WTC11 (cell line): ENCODE measurements around the gene B2M. TPM values are rescaled to one million over a fixed set of nuclear protein-coding genes. Genes with fewer than 3 reads are reported as not detected.

Source experiments
- ATAC-seq: fragments of 200-7000 bp; cut with Tn5 transposase; 2 replicates; pipeline ENCODE4 v1.10.0; 2021; ENCODE audit warnings: mild to moderate bottlenecking, moderate library complexity
- CTCF ChIA-PET: fragments of 300-600 bp; sonication (Branson Sonifier 250); formaldehyde crosslinking; loops from one replicate; lab custom pipeline; 2021; ENCODE audit warnings: antibody characterized with exemption; lab: Charles Lee
- POLR2A ChIA-PET: fragments of 350-600 bp; sonication (Branson Sonifier 250); formaldehyde crosslinking; loops from one replicate; lab custom pipeline; 2021; ENCODE audit warnings: antibody characterized with exemption; lab: Charles Lee
- DNase-seq: peaks from one replicate; pipeline ENCODE4 v3.0.0; 2021; ENCODE audit warnings: low spot score
- H3K27ac Mint-ChIP-seq: 2 replicates; pipeline ENCODE4 v1.8.0; 2021; ENCODE audit warnings: mixed read lengths
- H3K27me3 Mint-ChIP-seq: 2 replicates; pipeline ENCODE4 v1.8.0; 2021; ENCODE audit warnings: low read depth, mild to moderate bottlenecking, moderate library complexity, mixed read lengths
- H3K36me3 Mint-ChIP-seq: 2 replicates; pipeline ENCODE4 v1.8.0; 2021; ENCODE audit warnings: mixed read lengths
- H3K4me1 Mint-ChIP-seq: 2 replicates; pipeline ENCODE4 v1.8.0; 2022; ENCODE audit warnings: mixed read lengths
- H3K4me3 Mint-ChIP-seq: 2 replicates; pipeline ENCODE4 v1.8.0; 2021; ENCODE audit warnings: mild to moderate bottlenecking, moderate library complexity, mixed read lengths
- H3K9me3 Mint-ChIP-seq: 2 replicates; pipeline ENCODE4 v1.8.0; 2021; ENCODE audit warnings: mixed read lengths
- ARID4B ChIP-seq: sonication (generic); formaldehyde crosslinking; IDR thresholded peaks from 2 replicates; pipeline ENCODE4 v1.8.0; 2023; ENCODE audit warnings: missing genetic modification reagents, mild to moderate bottlenecking, borderline replicate concordance
- ATF3 ChIP-seq: sonication (generic); formaldehyde crosslinking; conservative IDR thresholded peaks from 2 replicates; pipeline ENCODE4 v1.8.1; 2022; ENCODE audit warnings: mild to moderate bottlenecking, missing genetic modification reagents
- CBFB ChIP-seq: sonication (generic); formaldehyde crosslinking; IDR thresholded peaks from 2 replicates; pipeline ENCODE4 v1.8.1; 2022; ENCODE audit warnings: mild to moderate bottlenecking, low read depth, missing genetic modification reagents
- ETV6 ChIP-seq: sonication (generic); formaldehyde crosslinking; IDR thresholded peaks from 2 replicates; pipeline ENCODE4 v1.8.1; 2022; ENCODE audit warnings: mild to moderate bottlenecking, missing genetic modification reagents
- FOXK1 ChIP-seq: sonication (generic); formaldehyde crosslinking; IDR thresholded peaks from 2 replicates; pipeline ENCODE4 v1.8.0; 2022; ENCODE audit warnings: mild to moderate bottlenecking, moderate library complexity, missing genetic modification reagents
- FOXP4 ChIP-seq: sonication (generic); formaldehyde crosslinking; IDR thresholded peaks from 2 replicates; pipeline ENCODE4 v1.8.0; 2022; ENCODE audit warnings: mild to moderate bottlenecking, missing genetic modification reagents
- JAZF1 ChIP-seq: fragments of 250-450 bp; sonication (Bioruptor Pico); IDR thresholded peaks from 2 replicates; pipeline ENCODE4 v1.9.0; 2021; ENCODE audit warnings: moderate library complexity, mild to moderate bottlenecking, inconsistent platforms
- MLX ChIP-seq: sonication (generic); formaldehyde crosslinking; IDR thresholded peaks from 2 replicates; pipeline ENCODE4 v1.8.1; 2023; ENCODE audit warnings: mild to moderate bottlenecking, missing genetic modification reagents, moderate library complexity
- RELA ChIP-seq: sonication (generic); formaldehyde crosslinking; IDR thresholded peaks from 2 replicates; pipeline ENCODE4 v1.8.1; 2022; ENCODE audit warnings: missing genetic modification reagents, mild to moderate bottlenecking, borderline replicate concordance
- ZBTB21 ChIP-seq: sonication (generic); formaldehyde crosslinking; IDR thresholded peaks from 2 replicates; pipeline ENCODE4 v1.8.1; 2023; ENCODE audit warnings: mild to moderate bottlenecking, missing genetic modification reagents, borderline replicate concordance
- ZNF532 ChIP-seq: fragments of 250-450 bp; sonication (Bioruptor Pico); IDR thresholded peaks from 2 replicates; pipeline ENCODE4 v1.9.0; 2021; ENCODE audit warnings: mild to moderate bottlenecking, borderline replicate concordance
- total RNA-seq: library from RNA; stranded (reverse); gene quantifications from 3 replicates; pipeline ENCODE4 v1.2.3, GENCODE V29; 2021
- TF ChIP-seq, protein P1 (sequence below): fragments of 250-450 bp; sonication (Bioruptor Pico); IDR thresholded peaks from 2 replicates; pipeline ENCODE4 v1.9.0; 2021; ENCODE audit warnings: moderate library complexity, mild to moderate bottlenecking, inconsistent platforms, borderline replicate concordance
- TF ChIP-seq, protein P2 (sequence below): sonication (generic); formaldehyde crosslinking; IDR thresholded peaks from 2 replicates; pipeline ENCODE4 v1.8.0; 2022; ENCODE audit warnings: mild to moderate bottlenecking, missing genetic modification reagents
- TF ChIP-seq, protein P3 (sequence below): sonication (generic); formaldehyde crosslinking; IDR thresholded peaks from 2 replicates; pipeline ENCODE4 v1.8.1; 2022; ENCODE audit warnings: low read depth, mild to moderate bottlenecking, moderate library complexity, missing genetic modification reagents, borderline replicate concordance
- TF ChIP-seq, protein P4 (sequence below): fragments of 250-450 bp; sonication (Bioruptor Pico); IDR thresholded peaks from 2 replicates; pipeline ENCODE4 v1.8.0; 2021; ENCODE audit warnings: mild to moderate bottlenecking
- TF ChIP-seq, protein P5 (sequence below): sonication (generic); formaldehyde crosslinking; IDR thresholded peaks from 2 replicates; pipeline ENCODE4 v1.8.1; 2022; ENCODE audit warnings: mild to moderate bottlenecking, missing genetic modification reagents, moderate library complexity, borderline replicate concordance

Gene B2M
- total RNA-seq, 1 experiment from 2014 or later = 88.2 TPM

- no peak for TF ChIP-seq ATF3 (CRISPR knock-in tag)
These were observed 4.9 kb upstream of the B2M start (continued) for GRCh38 chr15:44706401-44706800.

DNA sequence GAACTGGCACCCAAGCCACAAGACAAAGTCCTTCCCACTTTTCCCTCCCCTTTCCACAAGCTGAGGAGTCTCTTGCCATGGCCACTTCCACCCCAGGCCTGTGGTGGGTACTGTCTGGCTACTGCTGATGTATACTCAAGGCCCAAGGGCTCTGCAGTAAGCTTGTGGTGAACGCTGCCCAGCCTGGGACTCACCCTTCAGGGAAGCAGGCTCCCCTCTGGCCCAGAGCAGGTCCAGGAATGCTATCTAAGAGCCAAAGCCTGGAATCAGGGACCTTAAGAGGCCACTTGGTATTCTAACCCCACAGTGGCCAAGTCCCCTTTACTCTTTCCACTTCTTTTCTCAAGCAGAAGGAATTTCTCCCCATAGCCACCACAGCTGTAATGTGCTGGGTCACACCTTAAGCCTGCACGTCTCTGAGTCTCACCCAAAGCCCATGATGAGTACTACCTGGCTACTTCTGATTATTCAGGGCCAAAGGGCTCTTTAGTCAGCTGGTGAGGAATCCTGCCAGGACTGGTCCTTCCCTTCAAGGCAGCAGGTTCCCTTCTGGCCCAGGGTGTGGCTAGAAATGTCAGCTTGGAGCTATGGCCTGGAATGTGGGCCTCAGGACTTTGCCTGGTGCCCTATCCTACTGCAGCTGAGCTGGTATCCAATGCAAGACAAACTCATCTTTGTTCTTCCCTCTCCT is 4.2 kb upstream of the B2M start:
- POLR2A ChIA-PET = no interaction called here
- Mint-ChIP-seq H3K9me3 (peaks cover 25% of the 10 kb centered on the region), H3K27ac (no peak overlapping the region), H3K4me1 (peaks cover 1% of the 10 kb centered on the region), H3K36me3 (peaks cover 3% of the 10 kb centered on the region; the same call in 1 of the 2 replicates), H3K4me3 (no peak overlapping the region), H3K27me3 (peaks cover 5% of the 10 kb centered on the region)
- CTCF ChIA-PET = no interaction called here
- ATAC-seq (no peak), DNase-seq (no peak)
- TF ChIP-seq ZBTB21 (CRISPR knock-in tag) (no peak), CBFB (no peak), ZNF532 (CRISPR knock-in tag) (no peak), ETV6 (CRISPR knock-in tag) (no peak), RELA (CRISPR knock-in tag) (no peak), MLX (CRISPR knock-in tag) (no peak), FOXP4 (CRISPR knock-in tag) (no peak), ARID4B (CRISPR knock-in tag) (no peak), FOXK1 (CRISPR knock-in tag) (no peak), JAZF1 (CRISPR knock-in tag) (no peak)
- TF ChIP-seq, protein P1, sequence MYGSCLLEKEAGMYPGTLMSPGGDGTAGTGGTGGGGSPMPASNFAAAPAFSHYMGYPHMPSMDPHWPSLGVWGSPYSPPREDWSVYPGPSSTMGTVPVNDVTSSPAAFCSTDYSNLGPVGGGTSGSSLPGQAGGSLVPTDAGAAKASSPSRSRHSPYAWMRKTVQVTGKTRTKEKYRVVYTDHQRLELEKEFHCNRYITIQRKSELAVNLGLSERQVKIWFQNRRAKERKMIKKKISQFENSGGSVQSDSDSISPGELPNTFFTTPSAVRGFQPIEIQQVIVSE (CRISPR knock-in tag) = no peak
- TF ChIP-seq, protein P2, sequence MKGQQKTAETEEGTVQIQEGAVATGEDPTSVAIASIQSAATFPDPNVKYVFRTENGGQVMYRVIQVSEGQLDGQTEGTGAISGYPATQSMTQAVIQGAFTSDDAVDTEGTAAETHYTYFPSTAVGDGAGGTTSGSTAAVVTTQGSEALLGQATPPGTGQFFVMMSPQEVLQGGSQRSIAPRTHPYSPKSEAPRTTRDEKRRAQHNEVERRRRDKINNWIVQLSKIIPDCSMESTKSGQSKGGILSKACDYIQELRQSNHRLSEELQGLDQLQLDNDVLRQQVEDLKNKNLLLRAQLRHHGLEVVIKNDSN (CRISPR knock-in tag) = no peak
- TF ChIP-seq, protein P3, sequence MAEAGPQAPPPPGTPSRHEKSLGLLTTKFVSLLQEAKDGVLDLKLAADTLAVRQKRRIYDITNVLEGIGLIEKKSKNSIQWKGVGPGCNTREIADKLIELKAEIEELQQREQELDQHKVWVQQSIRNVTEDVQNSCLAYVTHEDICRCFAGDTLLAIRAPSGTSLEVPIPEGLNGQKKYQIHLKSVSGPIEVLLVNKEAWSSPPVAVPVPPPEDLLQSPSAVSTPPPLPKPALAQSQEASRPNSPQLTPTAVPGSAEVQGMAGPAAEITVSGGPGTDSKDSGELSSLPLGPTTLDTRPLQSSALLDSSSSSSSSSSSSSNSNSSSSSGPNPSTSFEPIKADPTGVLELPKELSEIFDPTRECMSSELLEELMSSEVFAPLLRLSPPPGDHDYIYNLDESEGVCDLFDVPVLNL (CRISPR knock-in tag) = no peak
- TF ChIP-seq, protein P4, sequence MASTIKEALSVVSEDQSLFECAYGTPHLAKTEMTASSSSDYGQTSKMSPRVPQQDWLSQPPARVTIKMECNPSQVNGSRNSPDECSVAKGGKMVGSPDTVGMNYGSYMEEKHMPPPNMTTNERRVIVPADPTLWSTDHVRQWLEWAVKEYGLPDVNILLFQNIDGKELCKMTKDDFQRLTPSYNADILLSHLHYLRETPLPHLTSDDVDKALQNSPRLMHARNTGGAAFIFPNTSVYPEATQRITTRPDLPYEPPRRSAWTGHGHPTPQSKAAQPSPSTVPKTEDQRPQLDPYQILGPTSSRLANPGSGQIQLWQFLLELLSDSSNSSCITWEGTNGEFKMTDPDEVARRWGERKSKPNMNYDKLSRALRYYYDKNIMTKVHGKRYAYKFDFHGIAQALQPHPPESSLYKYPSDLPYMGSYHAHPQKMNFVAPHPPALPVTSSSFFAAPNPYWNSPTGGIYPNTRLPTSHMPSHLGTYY (CRISPR knock-in tag) = no peak
- TF ChIP-seq, protein P5, sequence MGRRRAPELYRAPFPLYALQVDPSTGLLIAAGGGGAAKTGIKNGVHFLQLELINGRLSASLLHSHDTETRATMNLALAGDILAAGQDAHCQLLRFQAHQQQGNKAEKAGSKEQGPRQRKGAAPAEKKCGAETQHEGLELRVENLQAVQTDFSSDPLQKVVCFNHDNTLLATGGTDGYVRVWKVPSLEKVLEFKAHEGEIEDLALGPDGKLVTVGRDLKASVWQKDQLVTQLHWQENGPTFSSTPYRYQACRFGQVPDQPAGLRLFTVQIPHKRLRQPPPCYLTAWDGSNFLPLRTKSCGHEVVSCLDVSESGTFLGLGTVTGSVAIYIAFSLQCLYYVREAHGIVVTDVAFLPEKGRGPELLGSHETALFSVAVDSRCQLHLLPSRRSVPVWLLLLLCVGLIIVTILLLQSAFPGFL (CRISPR knock-in tag) = no peak
